Gastrocnemius medialis (tissue), 4 donors: ENCODE results near the gene GBP2. TPM values are rescaled to one million over a fixed set of nuclear protein-coding genes. Genes with fewer than 3 reads are reported as not detected.
A peak's percentile ranks its signal among the peaks of the same experiment; 100 is the strongest.

Source experiments
- ATAC-seq, 2 donors: fragments of 150-250 bp; one replicate each; pipeline ENCODE4 v1.9.1; 2016
- DNase-seq, 2 donors: peaks; one replicate each; pipeline ENCODE4 v3.0.0-alpha.2; 2019
- H3K27ac ChIP-seq, 4 donors: fragments of 200-600 bp; sonication (generic); 1 replicate in 1 of 4; 2 replicates in 3 of 4; pipeline ENCODE4 v1.5.1; 2016 to 2018; ENCODE audit warnings: mild to moderate bottlenecking in 2 of 4, moderate library complexity in 1 of 4
- H3K27me3 ChIP-seq, 3 donors: fragments of 200-600 bp; sonication (generic) in 2 of 3; 1 replicate in 1 of 3; 2 replicates in 2 of 3; pipeline versions ENCODE4 v1.5.1 to v1.6.0; 2016 to 2019; ENCODE audit warnings: mild to moderate bottlenecking in 1 of 3, moderate library complexity in 1 of 3
- H3K36me3 ChIP-seq, 2 donors: fragments of 200-600 bp; sonication (generic) in 1 of 2; one replicate each; pipeline ENCODE4 v1.5.1; 2017 to 2018
- H3K4me1 ChIP-seq, 2 donors: fragments of 200-600 bp; sonication (generic) in 1 of 2; one replicate each; pipeline ENCODE4 v1.5.1; 2016 to 2017; ENCODE audit warnings: mild to moderate bottlenecking in 2 of 2
- H3K4me3 ChIP-seq, 4 donors: fragments of 200-600 bp; sonication (generic) in 3 of 4; 1 replicate in 1 of 4; 2 replicates in 3 of 4; pipeline ENCODE4 v1.5.1; 2016 to 2019; ENCODE audit warnings: mild to moderate bottlenecking in 2 of 4
- H3K9me3 ChIP-seq, 3 donors: fragments of 200-600 bp; sonication (generic) in 2 of 3; 1 replicate in 1 of 3; 2 replicates in 2 of 3; pipeline ENCODE4 v1.5.1; 2016 to 2019
- POLR2A ChIP-seq, 2 donors: fragments of 450-650 bp; IDR thresholded peaks; one replicate each; pipeline ENCODE4 v1.6.1; 2017; ENCODE audit warnings: antibody characterized with exemption in 2 of 2, mild to moderate bottlenecking in 2 of 2, moderate library complexity in 2 of 2
- in situ Hi-C, 4 donors: fragments of 200-750 bp; cut with MboI; loops; one replicate each; pipeline versions ENCODE4 v1.15.0 to v1.8.0; 2017; ENCODE audit warnings: low sequenced_read_pairs in 4 of 4
- intact Hi-C: fragments of 100-400 bp; cut with DNase I; formaldehyde crosslinking; loops from one replicate; pipeline ENCODE4 v1.15.1; 2023; ENCODE audit warnings: low total_unique reads
- total RNA-seq, 4 donors: library from RNA; depleted of rRNA; stranded (reverse); fragments of >200 nt; gene quantifications; one replicate each; pipeline versions ENCODE4 v1.1.0 to v1.2.3, GENCODE V29; 2016
- TF ChIP-seq, protein P1 (sequence below), 5 experiments: fragments of 450-650 bp in 3 of 5; fragments of 200-600 bp in 2 of 5; sonication (generic) in 2 of 5; IDR thresholded peaks in 4 of 5; conservative IDR thresholded peaks in 1 of 5; 1 replicate in 4 of 5; 2 replicates in 1 of 5; pipeline ENCODE4 v1.5.1; 2016 to 2019; ENCODE audit warnings: antibody characterized with exemption in 5 of 5, mild to moderate bottlenecking in 3 of 5, moderate library complexity in 3 of 5

Gene GBP2
- 100 to 1,000 TPM in 1 of 4 donors, 10 to 100 TPM in 3; 28.6 to 115 (median 56.2) TPM for total RNA-seq

- TF ChIP-seq POLR2A (IDR thresholded peaks at IDR 0.05), result peak; percentile 42 to 70
- TF ChIP-seq, protein P1, sequence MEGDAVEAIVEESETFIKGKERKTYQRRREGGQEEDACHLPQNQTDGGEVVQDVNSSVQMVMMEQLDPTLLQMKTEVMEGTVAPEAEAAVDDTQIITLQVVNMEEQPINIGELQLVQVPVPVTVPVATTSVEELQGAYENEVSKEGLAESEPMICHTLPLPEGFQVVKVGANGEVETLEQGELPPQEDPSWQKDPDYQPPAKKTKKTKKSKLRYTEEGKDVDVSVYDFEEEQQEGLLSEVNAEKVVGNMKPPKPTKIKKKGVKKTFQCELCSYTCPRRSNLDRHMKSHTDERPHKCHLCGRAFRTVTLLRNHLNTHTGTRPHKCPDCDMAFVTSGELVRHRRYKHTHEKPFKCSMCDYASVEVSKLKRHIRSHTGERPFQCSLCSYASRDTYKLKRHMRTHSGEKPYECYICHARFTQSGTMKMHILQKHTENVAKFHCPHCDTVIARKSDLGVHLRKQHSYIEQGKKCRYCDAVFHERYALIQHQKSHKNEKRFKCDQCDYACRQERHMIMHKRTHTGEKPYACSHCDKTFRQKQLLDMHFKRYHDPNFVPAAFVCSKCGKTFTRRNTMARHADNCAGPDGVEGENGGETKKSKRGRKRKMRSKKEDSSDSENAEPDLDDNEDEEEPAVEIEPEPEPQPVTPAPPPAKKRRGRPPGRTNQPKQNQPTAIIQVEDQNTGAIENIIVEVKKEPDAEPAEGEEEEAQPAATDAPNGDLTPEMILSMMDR (IDR thresholded peaks at IDR 0.05 in 4 of 5, conservative IDR thresholded peaks at IDR 0.05 in 1 of 5), result no peak
- Histone ChIP-seq H3K4me1 (peaks cover 15 to 42% of the 10 kb centered on the region in 2 donors), H3K27ac (peak within 1 kb of the TSS; percentile 78 to 91 (median 85)), H3K27me3 (no peaks in the 10 kb centered on the region), H3K9me3 (no peaks in the 10 kb centered on the region), H3K4me3 (peak within 1 kb of the TSS; percentile 61 to 67 (median 62)), H3K36me3 (peaks cover 0 to 10% of the 10 kb centered on the region in 2 donors)
- DNase-seq, result no peak
- in situ Hi-C loops, result no loop called here
- intact Hi-C loops, result no loop called here
- peak; percentile 90 to 93 for ATAC-seq
These were observed at the start of gene GBP2 for GRCh38 chr1:89125913-89126580. Gene GBP2, minus strand, starts transcription at chr1:89126114. Its CDS starts 4,148 bp downstream, at chr1:89121966.

DNA sequence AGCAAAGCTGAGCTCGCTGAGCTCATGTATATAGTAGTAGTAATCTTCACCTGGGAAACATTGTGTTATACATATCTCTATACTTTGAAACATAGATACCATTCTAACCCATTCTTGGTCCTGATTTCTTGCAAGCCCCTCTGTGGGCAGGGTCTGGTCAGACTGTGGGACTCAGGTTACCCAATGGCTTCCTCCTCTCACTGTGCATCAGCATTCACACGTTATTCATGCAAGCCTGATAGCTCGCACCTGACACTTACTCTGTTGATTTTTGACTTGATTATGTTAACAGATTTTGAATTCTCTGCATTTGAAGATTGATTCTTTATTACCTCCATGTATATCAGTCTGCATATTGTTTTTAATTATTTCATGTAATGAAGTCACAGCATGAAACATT lies 48.6 kb upstream of the GBP2 start:
- no peak overlapping the region for H3K27ac ChIP-seq
- no peaks in the 10 kb centered on the region for H3K4me1 ChIP-seq
- no peak overlapping the region for H3K4me3 ChIP-seq
- no peaks in the 10 kb centered on the region for H3K9me3 ChIP-seq
- TF ChIP-seq POLR2A (IDR thresholded peaks at IDR 0.05), result no peak
- TF ChIP-seq, protein P1 (IDR thresholded peaks at IDR 0.05 in 4 of 5, conservative IDR thresholded peaks at IDR 0.05 in 1 of 5), result no peak
- no peaks in the 10 kb centered on the region for H3K36me3 ChIP-seq
- in situ Hi-C loops (no loop called here), intact Hi-C loops (no loop called here)
- DNase-seq, result no peak
- no peak for ATAC-seq
- H3K27me3 ChIP-seq, result no peaks in the 10 kb centered on the region

GRCh38 chr1:89172468-89173143 lies 46.7 kb upstream of the GBP2 start:
- H3K4me3 ChIP-seq, result no peak overlapping the region
- DNase-seq (no peak), ATAC-seq (no peak)
- no peaks in the 10 kb centered on the region for H3K36me3 ChIP-seq
- H3K27me3 ChIP-seq, result no peaks in the 10 kb centered on the region
- in situ Hi-C loops, result no loop called here
- H3K27ac ChIP-seq, result no peak overlapping the region
- TF ChIP-seq, protein P1 (IDR thresholded peaks at IDR 0.05 in 4 of 5, conservative IDR thresholded peaks at IDR 0.05 in 1 of 5), result no peak
- no peak for TF ChIP-seq POLR2A (IDR thresholded peaks at IDR 0.05)
- no peaks in the 10 kb centered on the region for H3K9me3 ChIP-seq
- intact Hi-C loops, result no loop called here
- H3K4me1 ChIP-seq, result no peaks in the 10 kb centered on the region

DNA sequence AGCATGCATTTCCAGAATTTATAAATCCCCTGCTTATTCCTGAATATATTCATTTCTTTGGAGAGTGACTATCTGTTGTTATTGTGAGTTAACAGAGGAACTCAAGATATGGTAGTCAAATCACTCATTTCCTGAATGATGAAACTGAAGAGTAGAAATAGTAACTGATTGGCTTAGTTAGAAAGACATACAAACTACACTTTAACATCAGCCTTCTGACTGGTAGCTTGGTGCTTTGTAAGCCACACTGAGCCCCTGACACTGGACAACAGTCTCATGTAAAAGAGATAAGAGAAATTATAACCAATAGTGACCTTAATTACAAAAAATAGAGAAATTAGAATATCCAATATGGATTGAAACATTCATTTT lies 45.1 kb upstream of the GBP2 start:
- Histone ChIP-seq H3K27me3 (no peaks in the 10 kb centered on the region), H3K4me3 (no peak overlapping the region), H3K9me3 (no peaks in the 10 kb centered on the region), H3K27ac (no peak overlapping the region), H3K36me3 (no peaks in the 10 kb centered on the region), H3K4me1 (no peaks in the 10 kb centered on the region)
- in situ Hi-C loops (no loop called here), intact Hi-C loops (no loop called here)
- DNase-seq (no peak), ATAC-seq (no peak)
- TF ChIP-seq POLR2A (IDR thresholded peaks at IDR 0.05), result no peak
- TF ChIP-seq, protein P1 (IDR thresholded peaks at IDR 0.05 in 4 of 5, conservative IDR thresholded peaks at IDR 0.05 in 1 of 5), result no peak
